Panc1 (cell line): ENCODE measurements around the gene TTC28. TPM values are rescaled to one million over a fixed set of nuclear protein-coding genes. Genes with fewer than 3 reads are reported as not detected.

Experiments used
- ATAC-seq: fragments of 200-7000 bp; cut with Tn5 transposase; 2 replicates; pipeline ENCODE4 v1.9.1; 2020; ENCODE audit warnings: mild to moderate bottlenecking, moderate library complexity
- BruUV-seq: library from RNA; stranded (reverse); fragments of 400-500 nt; replicated peaks from 2 replicates; lab custom pipeline; 2021; lab: Mats Ljungman, UMichigan
- CTCF ChIA-PET: fragments of 300-600 bp; sonication (Branson Sonifier 250); formaldehyde crosslinking; loops from one replicate; lab custom pipeline; 2022; ENCODE audit warnings: antibody characterized with exemption; lab: Charles Lee
- POLR2A ChIA-PET: fragments of 300-600 bp; sonication (Branson Sonifier 250); formaldehyde crosslinking; loops from one replicate; lab custom pipeline; 2022; ENCODE audit warnings: antibody characterized with exemption; lab: Charles Lee
- DNase-seq: peaks from one replicate; pipeline ENCODE4 v3.0.0-alpha.2; 2010; ENCODE audit warnings: low read depth, low spot score
- H3K27ac ChIP-seq: 2 replicates; pipeline ENCODE4 v1.5.1; 2011; ENCODE audit warnings: mild to moderate bottlenecking, low read length, inconsistent platforms
- H3K27me3 ChIP-seq: fragments of 200-500 bp; sonication (Bioruptor generic); 2 replicates; pipeline ENCODE4 v1.6.0; 2014; ENCODE audit warnings: low read length, inconsistent platforms; ENCODE audit not compliant: control insufficient read depth, insufficient read depth
- H3K36me3 ChIP-seq: fragments of 200-500 bp; sonication (Bioruptor generic); 2 replicates; pipeline ENCODE4 v1.5.1; 2014; ENCODE audit warnings: inconsistent platforms, mild to moderate bottlenecking, low read length, moderate library complexity; ENCODE audit not compliant: control insufficient read depth, insufficient read depth
- H3K4me1 ChIP-seq: 2 replicates; pipeline ENCODE4 v1.5.1; 2011; ENCODE audit warnings: inconsistent platforms, mild to moderate bottlenecking, low read length, moderate library complexity; ENCODE audit not compliant: control insufficient read depth, insufficient read depth
- H3K4me3 ChIP-seq, 2 experiments: 2 replicates each; pipeline ENCODE4 v1.5.1; 2011 to 2012; ENCODE audit warnings: low read depth in 2 of 2, low read length in 2 of 2, mild to moderate bottlenecking in 2 of 2, inconsistent platforms in 1 of 2, moderate library complexity in 1 of 2
- H3K9me3 ChIP-seq: fragments of 200-500 bp; sonication (Bioruptor generic); 2 replicates; pipeline ENCODE4 v1.5.1; 2014; ENCODE audit warnings: low read depth, mild to moderate bottlenecking, inconsistent platforms, low read length, moderate library complexity; ENCODE audit not compliant: control insufficient read depth, insufficient read depth
- POLR2AphosphoS5 ChIP-seq: IDR thresholded peaks from 2 replicates; pipeline ENCODE4 v1.6.1; 2012; ENCODE audit warnings: mild to moderate bottlenecking, low read depth, low read length, moderate library complexity
- SIN3A ChIP-seq: IDR thresholded peaks from 2 replicates; pipeline ENCODE4 v1.6.1; 2012; ENCODE audit warnings: low read depth, mild to moderate bottlenecking, low read length, moderate library complexity, borderline replicate concordance; ENCODE audit not compliant: insufficient read depth
- TCF7L2 ChIP-seq: IDR thresholded peaks from 2 replicates; pipeline ENCODE4 v1.6.1; 2011; ENCODE audit warnings: mild to moderate bottlenecking, low read depth, low read length, inconsistent platforms
- in situ Hi-C: cut with HindIII; loops from 2 replicates; pipeline ENCODE4 v1.10.0; 2016; ENCODE audit warnings: low sequenced_read_pairs, low pct_unique_long_range_greater_than_20kb
- intact Hi-C: fragments of 100-400 bp; cut with micrococcal nuclease; formaldehyde crosslinking; loops from one replicate; pipeline ENCODE4 v1.10.0; 2022; ENCODE audit not compliant: unreplicated experiment
- total RNA-seq: library from RNA; stranded (reverse); gene quantifications from one replicate; pipeline ENCODE4 v1.2.1, GENCODE V29; 2021; ENCODE audit not compliant: unreplicated experiment
- TF ChIP-seq, protein P1 (sequence below), 2 experiments: IDR thresholded peaks; 2 replicates each; pipeline ENCODE4 v1.6.1; 2011 to 2012; ENCODE audit warnings: low read depth in 2 of 2, control low read depth in 1 of 2, low read length in 1 of 2, mild to moderate bottlenecking in 1 of 2, moderate library complexity in 1 of 2; ENCODE audit not compliant: insufficient read depth in 1 of 2
- TF ChIP-seq, protein P2 (sequence below): fragments of 450-650 bp; IDR thresholded peaks from 2 replicates; pipeline ENCODE4 v1.5.1; 2017; ENCODE audit warnings: mild to moderate bottlenecking

Gene TTC28
- total RNA-seq, 1 experiment from 2014 or later: 24.8 TPM

DNA sequence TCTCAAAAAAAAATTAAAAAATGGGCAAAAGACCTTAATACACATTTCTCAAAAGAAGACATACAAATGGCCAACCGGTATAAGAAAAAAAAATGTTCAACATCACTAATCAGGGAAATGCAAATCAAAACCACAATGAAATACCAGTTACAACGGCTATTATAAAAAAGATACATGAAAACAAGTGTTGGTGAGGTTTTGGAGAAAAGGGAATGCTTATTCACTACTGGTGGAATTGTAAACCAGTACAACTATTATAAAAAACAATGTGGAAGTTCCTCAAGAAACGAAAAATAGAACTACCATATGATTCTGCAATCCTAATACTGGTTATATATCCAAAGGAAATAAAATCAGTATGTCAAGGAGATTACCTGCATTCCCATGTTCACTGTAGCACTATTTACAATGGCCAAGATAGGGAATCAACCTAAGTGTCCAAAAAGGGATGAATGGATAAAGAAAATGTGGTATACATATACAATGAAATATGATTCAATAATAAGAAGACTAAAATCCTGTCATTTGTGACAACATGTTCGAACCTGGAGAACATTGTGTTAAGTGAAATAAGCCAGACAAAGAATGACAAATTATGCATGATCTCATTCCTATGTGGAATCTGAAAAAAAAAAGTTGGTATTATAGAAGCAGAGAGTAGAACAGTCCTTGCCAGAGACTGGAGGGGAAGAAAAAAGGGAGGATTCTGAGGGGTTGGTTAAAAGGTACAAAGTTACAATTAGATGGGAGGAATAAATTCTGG is 503.7 kb downstream of the TTC28 start:
- in situ Hi-C loops: no loop called here
- ATAC-seq: no peak
- no TSS peak for BruUV-seq

DNA sequence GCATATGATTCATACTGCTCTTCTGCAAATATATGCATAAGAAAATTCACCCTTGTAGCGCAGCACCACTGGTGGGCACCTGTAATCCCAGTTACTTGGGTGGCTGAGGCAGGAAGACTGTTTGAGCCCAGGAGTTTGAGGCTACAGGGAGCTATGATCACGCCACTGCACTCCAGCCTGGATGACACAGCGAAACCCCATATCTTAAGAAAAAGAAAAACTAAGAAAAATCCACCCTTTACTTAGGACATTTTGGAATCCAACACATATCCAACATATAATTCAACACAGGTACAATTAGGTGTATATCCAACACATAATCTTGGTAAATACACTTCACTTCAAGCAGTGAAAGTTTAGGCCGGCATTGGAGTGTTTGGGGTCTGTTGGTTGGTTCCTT is 505.1 kb downstream of the TTC28 start:
- H3K27ac ChIP-seq: no peak overlapping the region
- TF ChIP-seq POLR2AphosphoS5 (no peak), TCF7L2 (no peak), SIN3A (no peak)
- TF ChIP-seq, protein P1, sequence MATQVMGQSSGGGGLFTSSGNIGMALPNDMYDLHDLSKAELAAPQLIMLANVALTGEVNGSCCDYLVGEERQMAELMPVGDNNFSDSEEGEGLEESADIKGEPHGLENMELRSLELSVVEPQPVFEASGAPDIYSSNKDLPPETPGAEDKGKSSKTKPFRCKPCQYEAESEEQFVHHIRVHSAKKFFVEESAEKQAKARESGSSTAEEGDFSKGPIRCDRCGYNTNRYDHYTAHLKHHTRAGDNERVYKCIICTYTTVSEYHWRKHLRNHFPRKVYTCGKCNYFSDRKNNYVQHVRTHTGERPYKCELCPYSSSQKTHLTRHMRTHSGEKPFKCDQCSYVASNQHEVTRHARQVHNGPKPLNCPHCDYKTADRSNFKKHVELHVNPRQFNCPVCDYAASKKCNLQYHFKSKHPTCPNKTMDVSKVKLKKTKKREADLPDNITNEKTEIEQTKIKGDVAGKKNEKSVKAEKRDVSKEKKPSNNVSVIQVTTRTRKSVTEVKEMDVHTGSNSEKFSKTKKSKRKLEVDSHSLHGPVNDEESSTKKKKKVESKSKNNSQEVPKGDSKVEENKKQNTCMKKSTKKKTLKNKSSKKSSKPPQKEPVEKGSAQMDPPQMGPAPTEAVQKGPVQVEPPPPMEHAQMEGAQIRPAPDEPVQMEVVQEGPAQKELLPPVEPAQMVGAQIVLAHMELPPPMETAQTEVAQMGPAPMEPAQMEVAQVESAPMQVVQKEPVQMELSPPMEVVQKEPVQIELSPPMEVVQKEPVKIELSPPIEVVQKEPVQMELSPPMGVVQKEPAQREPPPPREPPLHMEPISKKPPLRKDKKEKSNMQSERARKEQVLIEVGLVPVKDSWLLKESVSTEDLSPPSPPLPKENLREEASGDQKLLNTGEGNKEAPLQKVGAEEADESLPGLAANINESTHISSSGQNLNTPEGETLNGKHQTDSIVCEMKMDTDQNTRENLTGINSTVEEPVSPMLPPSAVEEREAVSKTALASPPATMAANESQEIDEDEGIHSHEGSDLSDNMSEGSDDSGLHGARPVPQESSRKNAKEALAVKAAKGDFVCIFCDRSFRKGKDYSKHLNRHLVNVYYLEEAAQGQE (IDR thresholded peaks at IDR 0.05; ENCODE audit: insufficient read depth in 1 of 2, low read depth in 2 of 2, low read length in 1 of 2): no peak
- TF ChIP-seq, protein P2, sequence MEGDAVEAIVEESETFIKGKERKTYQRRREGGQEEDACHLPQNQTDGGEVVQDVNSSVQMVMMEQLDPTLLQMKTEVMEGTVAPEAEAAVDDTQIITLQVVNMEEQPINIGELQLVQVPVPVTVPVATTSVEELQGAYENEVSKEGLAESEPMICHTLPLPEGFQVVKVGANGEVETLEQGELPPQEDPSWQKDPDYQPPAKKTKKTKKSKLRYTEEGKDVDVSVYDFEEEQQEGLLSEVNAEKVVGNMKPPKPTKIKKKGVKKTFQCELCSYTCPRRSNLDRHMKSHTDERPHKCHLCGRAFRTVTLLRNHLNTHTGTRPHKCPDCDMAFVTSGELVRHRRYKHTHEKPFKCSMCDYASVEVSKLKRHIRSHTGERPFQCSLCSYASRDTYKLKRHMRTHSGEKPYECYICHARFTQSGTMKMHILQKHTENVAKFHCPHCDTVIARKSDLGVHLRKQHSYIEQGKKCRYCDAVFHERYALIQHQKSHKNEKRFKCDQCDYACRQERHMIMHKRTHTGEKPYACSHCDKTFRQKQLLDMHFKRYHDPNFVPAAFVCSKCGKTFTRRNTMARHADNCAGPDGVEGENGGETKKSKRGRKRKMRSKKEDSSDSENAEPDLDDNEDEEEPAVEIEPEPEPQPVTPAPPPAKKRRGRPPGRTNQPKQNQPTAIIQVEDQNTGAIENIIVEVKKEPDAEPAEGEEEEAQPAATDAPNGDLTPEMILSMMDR: no peak
- DNase-seq (no peak), ATAC-seq (no peak)
- ChIA-PET POLR2A (no interaction called here), CTCF (no interaction called here)
- no TSS peak for BruUV-seq
- H3K4me1 ChIP-seq: peaks cover 8% of the 10 kb centered on the region
- no peak overlapping the region for H3K4me3 ChIP-seq
- no peaks in the 10 kb centered on the region for H3K36me3 ChIP-seq
- H3K9me3 ChIP-seq: no peaks in the 10 kb centered on the region
- H3K27me3 ChIP-seq: no peaks in the 10 kb centered on the region
- intact Hi-C loops: no loop called here
- in situ Hi-C loops: no loop called here

More for the DNA sequence above, 503.7 kb downstream of the TTC28 start:
- DNase-seq: no peak
- TF ChIP-seq, protein P2: no peak
- no peak for TF ChIP-seq POLR2AphosphoS5
- TF ChIP-seq SIN3A: no peak
- TF ChIP-seq, protein P1 (IDR thresholded peaks at IDR 0.05; ENCODE audit: insufficient read depth in 1 of 2, low read depth in 2 of 2, low read length in 1 of 2): no peak
- TF ChIP-seq TCF7L2: no peak
- no peak overlapping the region for H3K4me3 ChIP-seq
- ChIA-PET CTCF (no interaction called here), POLR2A (no interaction called here)
- H3K27ac ChIP-seq: no peak overlapping the region
- H3K27me3 ChIP-seq: no peaks in the 10 kb centered on the region
- H3K4me1 ChIP-seq: peaks cover 8% of the 10 kb centered on the region
- intact Hi-C loops: no loop called here
- no peaks in the 10 kb centered on the region for H3K36me3 ChIP-seq
- no peaks in the 10 kb centered on the region for H3K9me3 ChIP-seq
